D721Med (cell line): ENCODE data around the gene ATP9A.
"Not testable (repeated sequence)": the region's sequence is repeated elsewhere in the genome, so short reads cannot be mapped to it uniquely, and the experiment has no call there.

Experiments used
- DNase-seq: peaks from one replicate; pipeline ENCODE4 v3.0.0; 2011; ENCODE audit warnings: low spot score; ENCODE audit not compliant: insufficient read length
- FAIRE-seq: peaks from 2 replicates; lab custom pipeline; 2011; peaks lifted over from hg19 to GRCh38; lab: Jason Lieb, UNC
- TF ChIP-seq, protein P1 (sequence below): IDR thresholded peaks from 2 replicates; pipeline ENCODE4 v1.5.1; 2012; ENCODE audit warnings: mild to moderate bottlenecking, control low read depth; ENCODE audit not compliant: insufficient read depth; ENCODE audit errors: missing control alignments

The ATP9A gene

DNA sequence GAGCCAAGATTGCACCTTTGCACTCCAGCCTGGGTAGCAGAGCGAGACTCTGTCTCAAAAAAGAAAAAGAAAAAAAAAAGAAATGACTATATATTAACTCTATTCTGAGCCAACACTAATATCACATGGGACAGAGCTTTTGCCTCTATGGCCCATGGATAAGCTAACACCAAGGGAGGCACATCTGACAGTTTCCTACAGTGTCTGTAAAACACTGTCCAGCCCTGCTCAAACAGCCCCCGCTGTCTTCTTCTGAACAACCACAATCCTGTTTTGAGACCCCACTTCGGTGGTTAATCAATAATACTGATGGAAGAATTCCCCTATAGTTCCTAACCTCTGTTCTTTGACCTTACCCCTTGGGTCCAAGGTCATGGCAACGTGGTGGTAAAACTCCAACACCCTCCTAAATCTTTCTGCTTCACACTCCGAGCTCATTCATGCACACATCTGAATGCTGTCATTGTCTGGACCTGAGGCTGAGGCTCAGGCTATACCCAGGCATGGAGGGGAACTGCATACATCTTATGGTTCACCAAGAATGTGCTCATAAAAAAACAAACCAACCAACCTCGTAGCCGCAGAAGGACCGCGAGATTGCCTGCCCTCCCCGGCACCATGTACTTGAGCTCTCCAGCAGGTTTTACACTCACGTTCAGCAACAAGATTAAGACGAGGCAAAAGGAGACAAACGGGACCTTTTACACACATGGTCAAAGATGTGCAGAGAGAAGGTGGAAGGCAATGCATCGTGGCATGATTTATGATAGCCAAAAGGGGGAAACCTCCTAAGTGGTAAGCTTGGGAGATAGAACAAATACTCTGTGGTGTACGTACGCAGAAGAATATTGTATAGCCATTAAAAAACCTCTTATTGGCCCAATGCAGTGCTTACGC is 120.3 kb downstream of the ATP9A start:
- no peak for DNase-seq
- TF ChIP-seq, protein P1, sequence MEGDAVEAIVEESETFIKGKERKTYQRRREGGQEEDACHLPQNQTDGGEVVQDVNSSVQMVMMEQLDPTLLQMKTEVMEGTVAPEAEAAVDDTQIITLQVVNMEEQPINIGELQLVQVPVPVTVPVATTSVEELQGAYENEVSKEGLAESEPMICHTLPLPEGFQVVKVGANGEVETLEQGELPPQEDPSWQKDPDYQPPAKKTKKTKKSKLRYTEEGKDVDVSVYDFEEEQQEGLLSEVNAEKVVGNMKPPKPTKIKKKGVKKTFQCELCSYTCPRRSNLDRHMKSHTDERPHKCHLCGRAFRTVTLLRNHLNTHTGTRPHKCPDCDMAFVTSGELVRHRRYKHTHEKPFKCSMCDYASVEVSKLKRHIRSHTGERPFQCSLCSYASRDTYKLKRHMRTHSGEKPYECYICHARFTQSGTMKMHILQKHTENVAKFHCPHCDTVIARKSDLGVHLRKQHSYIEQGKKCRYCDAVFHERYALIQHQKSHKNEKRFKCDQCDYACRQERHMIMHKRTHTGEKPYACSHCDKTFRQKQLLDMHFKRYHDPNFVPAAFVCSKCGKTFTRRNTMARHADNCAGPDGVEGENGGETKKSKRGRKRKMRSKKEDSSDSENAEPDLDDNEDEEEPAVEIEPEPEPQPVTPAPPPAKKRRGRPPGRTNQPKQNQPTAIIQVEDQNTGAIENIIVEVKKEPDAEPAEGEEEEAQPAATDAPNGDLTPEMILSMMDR: no peak
- no peak for FAIRE-seq

DNA sequence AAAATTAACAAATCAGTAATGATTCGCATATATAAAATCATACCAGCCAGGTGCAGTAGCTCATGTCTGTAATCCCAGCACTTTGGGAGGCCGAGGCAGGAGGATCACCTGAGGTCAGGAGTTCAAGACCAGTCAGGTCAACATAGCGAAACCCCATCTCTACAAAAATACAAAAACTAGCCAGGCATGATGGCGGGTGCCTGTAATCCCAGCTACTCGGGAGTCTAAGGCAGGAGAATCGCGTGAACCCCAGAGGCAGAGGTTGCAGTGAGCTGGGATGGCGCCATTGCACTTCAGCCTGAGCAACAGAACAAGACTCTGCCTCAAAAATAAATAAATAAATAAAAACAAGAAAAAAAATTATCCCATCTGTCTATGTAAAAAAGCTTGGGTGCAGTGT is 124.4 kb downstream of the ATP9A start:
- DNase-seq, FAIRE-seq: not testable (repeated sequence)

DNA sequence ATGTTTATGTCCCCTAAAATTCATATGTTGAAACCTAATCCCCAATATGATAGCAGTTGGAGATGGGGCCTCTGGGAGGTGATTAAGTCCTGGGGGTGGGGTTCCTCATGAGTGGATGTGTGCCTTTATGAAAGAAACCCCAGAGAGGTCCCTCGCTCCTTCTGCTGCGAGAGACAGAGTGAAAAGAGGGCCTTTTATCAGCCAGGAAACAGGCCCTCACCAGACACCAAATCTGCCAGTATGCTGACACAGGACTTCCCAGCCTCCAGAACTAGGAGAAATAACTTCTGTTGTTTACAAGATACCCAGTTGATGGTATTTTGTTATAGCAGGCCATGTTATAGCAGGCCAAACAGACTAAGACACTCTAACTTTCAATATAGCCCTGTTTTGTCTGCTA is 124.8 kb downstream of the ATP9A start:
- TF ChIP-seq, protein P1: no peak
- no peak for FAIRE-seq
- DNase-seq: no peak

DNA sequence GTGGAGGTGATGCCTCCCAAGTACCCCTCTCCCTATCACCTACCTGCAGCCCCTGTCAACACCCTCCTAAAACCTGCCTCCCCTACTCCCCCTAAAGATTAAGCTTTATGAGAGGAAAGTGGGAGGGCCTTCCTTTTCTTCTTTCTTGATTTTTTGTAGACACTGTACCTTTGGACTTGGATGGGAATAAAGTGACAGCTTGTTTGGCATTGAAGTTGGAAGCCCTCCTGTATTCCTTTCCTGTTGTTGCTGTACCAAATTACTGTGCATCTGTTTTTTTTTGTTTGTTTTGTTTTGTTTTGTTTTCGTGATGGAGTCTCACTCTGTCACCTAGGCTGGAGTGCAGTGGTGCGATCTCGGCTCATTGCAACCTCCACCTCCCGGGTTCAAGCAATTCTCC is 126.3 kb downstream of the ATP9A start:
- FAIRE-seq: no peak
- DNase-seq: no peak
- TF ChIP-seq, protein P1: no peak

DNA sequence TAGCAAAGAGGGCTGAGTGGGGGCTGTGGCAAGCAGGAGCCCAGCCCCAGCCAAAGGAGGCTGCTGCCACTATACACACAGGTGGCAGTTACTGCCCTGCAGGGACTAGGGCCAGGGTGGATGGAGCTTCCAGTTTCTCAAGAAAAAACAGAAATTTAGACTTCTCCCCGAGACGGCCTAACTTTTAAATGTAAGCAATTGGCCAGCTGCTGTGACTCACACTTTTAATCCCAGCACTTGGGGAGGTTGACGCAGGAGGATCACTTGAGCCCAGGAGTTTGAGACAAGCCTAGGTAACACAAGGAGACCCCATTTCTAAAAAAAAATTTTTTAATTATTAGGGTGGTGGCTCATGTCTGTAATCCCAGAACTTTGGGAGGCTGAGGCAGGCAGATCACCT is 127.4 kb downstream of the ATP9A start:
- TF ChIP-seq, protein P1: no peak
- FAIRE-seq (no peak), DNase-seq (no peak)

DNA sequence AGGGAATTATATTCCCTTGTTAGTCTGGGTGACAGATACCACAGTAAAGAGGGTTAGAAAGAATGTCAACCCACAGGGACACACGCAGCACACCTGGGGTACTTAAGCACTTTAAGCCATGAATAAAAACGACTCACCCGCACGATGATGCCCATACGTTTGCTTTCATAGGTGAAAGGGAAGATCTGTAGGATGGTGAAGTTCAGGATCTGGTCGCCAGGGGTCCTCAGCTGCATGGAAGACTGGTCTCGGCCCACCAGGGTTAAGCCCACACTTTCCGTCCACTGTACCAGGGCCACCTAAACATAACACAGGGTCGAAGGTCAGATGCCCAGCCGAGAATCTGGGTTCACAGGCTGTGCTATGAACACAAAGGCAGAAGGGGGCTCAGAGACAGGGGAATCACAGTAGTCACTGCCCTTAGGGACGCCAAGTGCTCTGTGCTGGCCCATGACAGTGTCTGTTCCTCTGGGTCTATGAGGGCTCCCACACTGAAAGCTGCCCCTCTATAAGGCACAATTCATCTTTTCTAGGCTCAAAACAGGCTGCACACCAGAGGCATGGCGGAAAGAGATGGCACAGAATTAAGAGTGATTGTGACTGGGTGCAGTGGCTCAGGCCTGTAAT is 128.9 kb downstream of the ATP9A start:
- FAIRE-seq: no peak
- peak; percentile 47 for DNase-seq
- TF ChIP-seq, protein P1: peak; percentile 84

DNA sequence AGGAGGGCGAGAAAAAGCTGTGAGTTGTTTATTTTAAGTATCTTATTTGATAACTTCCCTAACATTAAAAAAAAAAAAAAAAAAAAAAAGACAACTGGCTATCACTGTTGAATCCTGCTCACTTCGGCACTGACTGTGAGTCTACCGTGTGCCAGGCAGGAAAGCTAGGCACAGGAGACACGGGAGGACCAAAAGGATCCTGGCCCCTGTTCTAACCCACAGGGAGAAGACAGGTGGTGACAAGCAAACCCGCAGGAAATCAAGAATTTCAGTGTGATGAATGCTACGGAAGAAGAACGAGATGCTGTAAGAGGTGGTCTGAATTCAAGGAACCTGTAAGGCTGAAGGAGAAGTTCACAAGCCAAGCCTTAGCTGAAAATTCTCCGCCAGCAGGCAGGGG is 130.9 kb downstream of the ATP9A start:
- DNase-seq (no peak), FAIRE-seq (no peak)
- TF ChIP-seq, protein P1: no peak
